PC-3 (cell line): ENCODE results near the gene VCAN. TPM values are rescaled to one million over a fixed set of nuclear protein-coding genes. Genes with fewer than 3 reads are reported as not detected.

Experiments
- ATAC-seq: fragments of 200-7000 bp; cut with Tn5 transposase; 2 replicates; pipeline ENCODE4 v1.9.1; 2020; ENCODE audit warnings: mild to moderate bottlenecking, moderate library complexity
- BruUV-seq: library from RNA; stranded (reverse); fragments of 400-500 nt; replicated peaks from 2 replicates; lab custom pipeline; 2021; lab: Mats Ljungman, UMichigan
- CTCF ChIA-PET: fragments of 300-600 bp; sonication (Branson Sonifier 250); formaldehyde crosslinking; loops from one replicate; lab custom pipeline; 2022; ENCODE audit warnings: antibody characterized with exemption; lab: Charles Lee
- POLR2A ChIA-PET: fragments of 300-600 bp; sonication (Branson Sonifier 250); formaldehyde crosslinking; loops from one replicate; lab custom pipeline; 2022; ENCODE audit warnings: antibody characterized with exemption; ENCODE audit not compliant: unreplicated experiment; lab: Charles Lee
- DNase-seq: peaks from one replicate; pipeline ENCODE4 v3.0.0-alpha.2; 2015
- H2AFZ ChIP-seq: fragments of 300-600 bp; sonication (generic); 2 replicates; pipeline ENCODE4 v1.6.0; 2016; ENCODE audit warnings: antibody characterized with exemption, low read length
- H3F3A ChIP-seq: fragments of 300-600 bp; sonication (generic); one replicate; pipeline ENCODE4 v1.6.0; 2017; ENCODE audit warnings: antibody characterized with exemption, low read length, control low read depth, mild to moderate bottlenecking; ENCODE audit not compliant: unreplicated experiment
- H3K27ac ChIP-seq: fragments of 300-600 bp; sonication (generic); 2 replicates; pipeline ENCODE4 v1.5.1; 2016; ENCODE audit warnings: mild to moderate bottlenecking, low read length
- H3K27me3 ChIP-seq: fragments of 300-600 bp; sonication (generic); 2 replicates; pipeline ENCODE4 v1.6.1; 2016; ENCODE audit warnings: low read length, mixed read lengths
- H3K36me3 ChIP-seq: fragments of 300-600 bp; sonication (generic); 2 replicates; pipeline ENCODE4 v1.6.1; 2016; ENCODE audit warnings: low read depth, mixed run types, low read length, mixed read lengths
- H3K4me1 ChIP-seq: fragments of 300-600 bp; sonication (generic); 2 replicates; pipeline ENCODE4 v1.5.1; 2016; ENCODE audit warnings: low read length; ENCODE audit not compliant: insufficient read depth
- H3K4me2 ChIP-seq: fragments of 300-600 bp; sonication (generic); 2 replicates; pipeline ENCODE4 v1.6.0; 2016; ENCODE audit warnings: low read length
- H3K4me3 ChIP-seq: fragments of 300-600 bp; sonication (generic); 2 replicates; pipeline ENCODE4 v1.5.1; 2016; ENCODE audit warnings: mild to moderate bottlenecking, low read length, mixed read lengths
- H3K79me2 ChIP-seq: fragments of 300-600 bp; sonication (generic); 2 replicates; pipeline ENCODE4 v1.6.1; 2017; ENCODE audit warnings: low read length, mixed read lengths
- H3K9ac ChIP-seq: fragments of 300-600 bp; sonication (generic); 2 replicates; pipeline ENCODE4 v1.6.0; 2016; ENCODE audit warnings: mild to moderate bottlenecking, low read length
- H3K9me2 ChIP-seq: fragments of 300-600 bp; sonication (generic); replicated peaks from 2 replicates; pipeline ENCODE4 v1.6.1; 2016; ENCODE audit warnings: mixed run types, low read length, mixed read lengths
- H3K9me3 ChIP-seq: fragments of 300-600 bp; sonication (generic); 2 replicates; pipeline ENCODE4 v1.6.1; 2016; ENCODE audit warnings: low read length, mixed read lengths
- H4K20me1 ChIP-seq: fragments of 300-600 bp; sonication (generic); 2 replicates; pipeline ENCODE4 v1.6.1; 2016; ENCODE audit warnings: low read length, mixed read lengths
- EZH2 ChIP-seq: fragments of 300-600 bp; sonication (generic); IDR thresholded peaks from one replicate; pipeline ENCODE4 v1.6.1; 2017; ENCODE audit warnings: antibody characterized with exemption, mild to moderate bottlenecking, low read length; ENCODE audit not compliant: unreplicated experiment
- EZH2phosphoT487 ChIP-seq: fragments of 300-600 bp; sonication (generic); IDR thresholded peaks from 2 replicates; pipeline ENCODE4 v1.6.1; 2018; ENCODE audit warnings: mild to moderate bottlenecking, antibody characterized with exemption, low read length, borderline replicate concordance
- intact Hi-C: fragments of 100-400 bp; cut with micrococcal nuclease; formaldehyde crosslinking; loops from 2 replicates; pipeline ENCODE4 v1.9.0; 2023
- total RNA-seq: library from RNA; depleted of rRNA; stranded (reverse); fragments of >200 nt; gene quantifications from 2 replicates; pipeline ENCODE4 v1.2.3, GENCODE V29; 2014
- TF ChIP-seq, protein P1 (sequence below): fragments of 300-600 bp; sonication (generic); conservative IDR thresholded peaks from 2 replicates; pipeline ENCODE4 v1.5.1; 2017; ENCODE audit warnings: antibody characterized with exemption, low read depth, mild to moderate bottlenecking, low read length

The VCAN gene
- total RNA-seq, 1 experiment from 2014 or later = 6.2 TPM

DNA sequence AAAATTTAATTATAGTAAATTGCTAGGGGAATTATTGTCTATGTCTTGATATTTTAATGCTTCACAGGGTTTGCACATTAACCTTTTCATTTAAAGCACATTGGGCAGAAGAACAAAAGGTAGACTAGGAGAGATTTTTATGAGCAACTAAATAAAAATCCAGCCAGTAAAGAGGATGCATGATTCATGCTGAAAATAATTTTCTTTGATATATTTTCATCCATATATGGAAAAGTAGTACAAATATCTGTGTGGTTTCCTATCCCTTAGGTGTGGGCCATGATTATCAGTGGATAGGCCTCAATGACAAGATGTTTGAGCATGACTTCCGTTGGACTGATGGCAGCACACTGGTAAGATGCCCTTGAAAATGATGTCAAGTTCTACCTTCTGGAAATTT is 83.1 kb downstream of the VCAN start:
- ChIA-PET POLR2A (no interaction called here), CTCF (no interaction called here)
- H3K79me2 ChIP-seq = no peaks in the 10 kb centered on the region
- no peaks in the 10 kb centered on the region for H3K9me2 ChIP-seq
- H3K27me3 ChIP-seq = no peaks in the 10 kb centered on the region
- no peaks in the 10 kb centered on the region for H3F3A ChIP-seq
- TF ChIP-seq, protein P1, sequence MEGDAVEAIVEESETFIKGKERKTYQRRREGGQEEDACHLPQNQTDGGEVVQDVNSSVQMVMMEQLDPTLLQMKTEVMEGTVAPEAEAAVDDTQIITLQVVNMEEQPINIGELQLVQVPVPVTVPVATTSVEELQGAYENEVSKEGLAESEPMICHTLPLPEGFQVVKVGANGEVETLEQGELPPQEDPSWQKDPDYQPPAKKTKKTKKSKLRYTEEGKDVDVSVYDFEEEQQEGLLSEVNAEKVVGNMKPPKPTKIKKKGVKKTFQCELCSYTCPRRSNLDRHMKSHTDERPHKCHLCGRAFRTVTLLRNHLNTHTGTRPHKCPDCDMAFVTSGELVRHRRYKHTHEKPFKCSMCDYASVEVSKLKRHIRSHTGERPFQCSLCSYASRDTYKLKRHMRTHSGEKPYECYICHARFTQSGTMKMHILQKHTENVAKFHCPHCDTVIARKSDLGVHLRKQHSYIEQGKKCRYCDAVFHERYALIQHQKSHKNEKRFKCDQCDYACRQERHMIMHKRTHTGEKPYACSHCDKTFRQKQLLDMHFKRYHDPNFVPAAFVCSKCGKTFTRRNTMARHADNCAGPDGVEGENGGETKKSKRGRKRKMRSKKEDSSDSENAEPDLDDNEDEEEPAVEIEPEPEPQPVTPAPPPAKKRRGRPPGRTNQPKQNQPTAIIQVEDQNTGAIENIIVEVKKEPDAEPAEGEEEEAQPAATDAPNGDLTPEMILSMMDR = no peak
- TF ChIP-seq EZH2phosphoT487 (no peak), EZH2 (no peak)
- DNase-seq (peak; percentile 54), ATAC-seq (peak; percentile 37; the same call in 1 of the 2 replicates)
- no TSS peak for BruUV-seq
- H3K4me1 ChIP-seq = peaks cover 20% of the 10 kb centered on the region
- no peak overlapping the region for H3K4me3 ChIP-seq
- H2AFZ ChIP-seq = no peak overlapping the region
- H3K27ac ChIP-seq = no peak overlapping the region
- H3K36me3 ChIP-seq = no peaks in the 10 kb centered on the region
- no peak overlapping the region for H3K4me2 ChIP-seq
- intact Hi-C loops = no loop called here
- no peak overlapping the region for H3K9ac ChIP-seq
- no peaks in the 10 kb centered on the region for H3K9me3 ChIP-seq
- H4K20me1 ChIP-seq = no peaks in the 10 kb centered on the region

- no peak for ATAC-seq
- no peak for DNase-seq
- peaks cover 20% of the 10 kb centered on the region for H3K4me1 ChIP-seq
- no TSS peak for BruUV-seq
- H4K20me1 ChIP-seq = no peaks in the 10 kb centered on the region
- H3K36me3 ChIP-seq = no peaks in the 10 kb centered on the region
- CTCF ChIA-PET = no interaction called here
- H2AFZ ChIP-seq = no peak overlapping the region
- H3K79me2 ChIP-seq = no peaks in the 10 kb centered on the region
- intact Hi-C loops = no loop called here
- no peak overlapping the region for H3K4me3 ChIP-seq
- no peaks in the 10 kb centered on the region for H3K27me3 ChIP-seq
- TF ChIP-seq, protein P1 = no peak
- TF ChIP-seq EZH2phosphoT487 (no peak), EZH2 (no peak)
- no peak overlapping the region for H3K4me2 ChIP-seq
- H3K9ac ChIP-seq = no peak overlapping the region
- H3K9me3 ChIP-seq = no peaks in the 10 kb centered on the region
- no peaks in the 10 kb centered on the region for H3K9me2 ChIP-seq
- POLR2A ChIA-PET = no interaction called here
- H3F3A ChIP-seq = no peaks in the 10 kb centered on the region
- H3K27ac ChIP-seq = no peak overlapping the region
Observed at GRCh38 chr5:83555263-83555662, 83.7 kb downstream of the VCAN start.

DNA sequence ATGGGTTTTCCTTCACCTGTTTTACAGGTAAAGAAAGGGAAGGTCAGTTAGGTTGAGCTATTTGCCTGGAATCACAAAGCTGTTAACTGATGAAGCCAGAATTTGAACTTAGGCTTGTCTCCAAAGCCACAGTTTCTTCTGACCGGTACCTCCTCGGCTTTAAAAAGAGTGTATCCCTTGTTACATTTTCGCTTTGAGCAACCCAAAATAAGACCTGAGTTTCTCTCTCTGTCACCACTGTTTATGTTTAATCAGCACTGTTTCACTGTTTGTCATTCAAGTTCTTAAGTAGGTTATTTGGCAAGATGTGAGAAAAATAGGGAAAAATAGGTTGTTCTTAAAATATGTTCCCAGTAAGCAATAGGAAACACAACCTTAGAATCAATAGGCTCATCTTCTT is 84.6 kb downstream of the VCAN start:
- Histone ChIP-seq H3K9ac (no peak overlapping the region), H3K4me2 (no peak overlapping the region), H3K9me2 (no peaks in the 10 kb centered on the region), H3K9me3 (no peaks in the 10 kb centered on the region), H3K27me3 (no peaks in the 10 kb centered on the region), H3K4me3 (no peak overlapping the region), H3K27ac (no peak overlapping the region), H3K79me2 (no peaks in the 10 kb centered on the region), H3F3A (no peaks in the 10 kb centered on the region), H4K20me1 (no peaks in the 10 kb centered on the region), H3K4me1 (peaks cover 20% of the 10 kb centered on the region), H2AFZ (no peak overlapping the region), H3K36me3 (no peaks in the 10 kb centered on the region)
- no peak for TF ChIP-seq EZH2phosphoT487
- no peak for TF ChIP-seq EZH2
- TF ChIP-seq, protein P1 = no peak
- no peak for ATAC-seq
- DNase-seq = no peak
- CTCF ChIA-PET = no interaction called here
- no TSS peak for BruUV-seq
- intact Hi-C loops = no loop called here
- POLR2A ChIA-PET = interaction anchor here (0.6 kb wide), 1 partner anchor 17 kb away, joined by 3 read pairs; no protein-coding TSS in a partner anchor
